Epithelial cell of esophagus (primary cell): Measurements from ENCODE around the gene NAA60.

ENCODE experiments used
- DNase-seq: peaks from one replicate; pipeline ENCODE4 v3.0.0; 2010; ENCODE audit warnings: low read depth
- H3K4me3 ChIP-seq: 2 replicates; pipeline ENCODE4 v1.5.1; 2011; ENCODE audit warnings: mild to moderate bottlenecking, low read length, control low read depth
- TF ChIP-seq, protein P1 (sequence below): IDR thresholded peaks from 2 replicates; pipeline ENCODE4 v1.5.1; 2011; ENCODE audit warnings: low read depth, mild to moderate bottlenecking, low read length, control low read depth, inconsistent platforms; ENCODE audit not compliant: insufficient read depth; ENCODE audit errors: missing control alignments

The NAA60 gene

DNA sequence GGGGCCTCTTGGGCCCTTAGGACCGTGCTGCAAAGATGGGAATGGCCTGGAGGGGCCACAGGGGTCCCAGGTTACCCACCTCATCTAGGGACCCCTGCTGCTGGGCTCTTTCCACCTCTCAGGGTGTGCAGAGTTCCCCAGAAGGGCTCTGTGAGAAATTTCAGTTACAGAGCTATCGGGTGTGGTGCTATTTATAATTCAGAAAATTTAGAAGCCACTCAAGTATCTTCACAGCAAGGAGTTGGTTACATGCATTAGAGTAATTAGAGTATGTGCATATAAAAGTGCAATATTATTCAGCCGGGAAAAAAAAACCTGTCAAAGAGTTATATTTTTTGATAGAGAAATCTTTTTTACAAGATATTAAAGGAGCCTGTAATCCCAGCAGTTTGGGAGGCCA lies 32.9 kb downstream of the NAA60 start:
- H3K4me3 ChIP-seq: no peak overlapping the region
- TF ChIP-seq, protein P1, sequence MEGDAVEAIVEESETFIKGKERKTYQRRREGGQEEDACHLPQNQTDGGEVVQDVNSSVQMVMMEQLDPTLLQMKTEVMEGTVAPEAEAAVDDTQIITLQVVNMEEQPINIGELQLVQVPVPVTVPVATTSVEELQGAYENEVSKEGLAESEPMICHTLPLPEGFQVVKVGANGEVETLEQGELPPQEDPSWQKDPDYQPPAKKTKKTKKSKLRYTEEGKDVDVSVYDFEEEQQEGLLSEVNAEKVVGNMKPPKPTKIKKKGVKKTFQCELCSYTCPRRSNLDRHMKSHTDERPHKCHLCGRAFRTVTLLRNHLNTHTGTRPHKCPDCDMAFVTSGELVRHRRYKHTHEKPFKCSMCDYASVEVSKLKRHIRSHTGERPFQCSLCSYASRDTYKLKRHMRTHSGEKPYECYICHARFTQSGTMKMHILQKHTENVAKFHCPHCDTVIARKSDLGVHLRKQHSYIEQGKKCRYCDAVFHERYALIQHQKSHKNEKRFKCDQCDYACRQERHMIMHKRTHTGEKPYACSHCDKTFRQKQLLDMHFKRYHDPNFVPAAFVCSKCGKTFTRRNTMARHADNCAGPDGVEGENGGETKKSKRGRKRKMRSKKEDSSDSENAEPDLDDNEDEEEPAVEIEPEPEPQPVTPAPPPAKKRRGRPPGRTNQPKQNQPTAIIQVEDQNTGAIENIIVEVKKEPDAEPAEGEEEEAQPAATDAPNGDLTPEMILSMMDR: no peak
- DNase-seq: no peak

DNA sequence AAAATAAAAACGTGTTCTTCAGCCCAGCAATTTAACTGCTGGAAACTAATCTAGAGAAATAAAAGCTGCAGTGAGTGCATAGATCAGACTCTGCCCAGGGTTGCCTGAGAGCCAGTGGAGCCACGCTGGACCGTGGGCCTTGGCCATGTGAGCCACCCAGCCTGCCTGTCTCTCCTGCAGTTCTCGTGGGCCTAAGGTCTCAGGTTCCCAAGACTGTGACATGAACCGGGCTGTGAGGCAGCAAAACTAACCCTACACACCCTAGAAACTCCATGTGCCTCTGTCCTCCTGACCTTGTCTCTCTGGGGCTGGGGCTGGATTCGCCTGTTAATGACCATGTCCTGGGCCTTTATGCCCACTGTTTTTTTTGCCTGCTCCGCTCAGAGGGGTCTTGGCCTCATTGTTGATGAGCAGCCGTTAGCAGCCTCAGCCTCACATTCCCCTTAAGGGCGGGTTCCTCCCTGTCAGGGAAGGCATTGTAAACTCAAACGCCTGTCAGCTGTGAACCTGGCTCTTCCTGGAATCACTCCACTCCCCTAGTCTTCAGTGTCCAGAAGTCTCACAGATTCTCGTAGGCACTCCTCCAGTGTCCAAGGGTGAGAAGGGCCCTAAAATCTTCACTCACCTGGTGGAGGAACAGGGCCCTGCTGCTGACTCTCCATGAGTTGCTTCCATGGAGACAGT lies 34.9 kb downstream of the NAA60 start:
- DNase-seq: no peak
- no peak overlapping the region for H3K4me3 ChIP-seq
- TF ChIP-seq, protein P1: no peak

DNA sequence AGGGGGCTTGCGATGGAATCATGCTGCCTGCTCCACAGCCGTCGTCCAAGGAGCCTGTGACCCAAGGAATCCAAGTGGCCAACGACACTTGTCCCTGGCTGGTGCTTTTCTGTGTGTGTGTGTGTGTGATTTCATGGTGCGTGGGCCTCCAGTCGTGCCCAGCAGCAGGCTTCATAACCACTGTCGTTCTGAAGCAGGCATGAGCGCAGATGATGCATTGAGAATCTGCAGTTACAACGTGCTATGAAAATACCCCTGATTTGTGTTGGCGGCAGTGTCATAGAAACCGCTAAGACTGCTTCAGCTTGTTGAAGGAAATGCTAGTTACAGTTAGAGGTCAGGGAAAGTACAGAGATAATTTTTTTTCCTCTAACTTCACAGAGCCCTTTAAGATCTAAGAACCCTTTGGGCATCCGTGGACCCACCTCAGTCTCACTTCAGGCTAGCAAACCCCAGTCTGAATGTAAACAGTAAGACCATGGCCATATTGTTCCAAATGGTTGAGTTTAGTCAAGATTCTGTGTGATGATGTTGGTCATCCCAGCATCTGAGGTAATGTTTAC lies 36.3 kb downstream of the NAA60 start:
- no peak overlapping the region for H3K4me3 ChIP-seq
- no peak for DNase-seq
- TF ChIP-seq, protein P1: no peak

DNA sequence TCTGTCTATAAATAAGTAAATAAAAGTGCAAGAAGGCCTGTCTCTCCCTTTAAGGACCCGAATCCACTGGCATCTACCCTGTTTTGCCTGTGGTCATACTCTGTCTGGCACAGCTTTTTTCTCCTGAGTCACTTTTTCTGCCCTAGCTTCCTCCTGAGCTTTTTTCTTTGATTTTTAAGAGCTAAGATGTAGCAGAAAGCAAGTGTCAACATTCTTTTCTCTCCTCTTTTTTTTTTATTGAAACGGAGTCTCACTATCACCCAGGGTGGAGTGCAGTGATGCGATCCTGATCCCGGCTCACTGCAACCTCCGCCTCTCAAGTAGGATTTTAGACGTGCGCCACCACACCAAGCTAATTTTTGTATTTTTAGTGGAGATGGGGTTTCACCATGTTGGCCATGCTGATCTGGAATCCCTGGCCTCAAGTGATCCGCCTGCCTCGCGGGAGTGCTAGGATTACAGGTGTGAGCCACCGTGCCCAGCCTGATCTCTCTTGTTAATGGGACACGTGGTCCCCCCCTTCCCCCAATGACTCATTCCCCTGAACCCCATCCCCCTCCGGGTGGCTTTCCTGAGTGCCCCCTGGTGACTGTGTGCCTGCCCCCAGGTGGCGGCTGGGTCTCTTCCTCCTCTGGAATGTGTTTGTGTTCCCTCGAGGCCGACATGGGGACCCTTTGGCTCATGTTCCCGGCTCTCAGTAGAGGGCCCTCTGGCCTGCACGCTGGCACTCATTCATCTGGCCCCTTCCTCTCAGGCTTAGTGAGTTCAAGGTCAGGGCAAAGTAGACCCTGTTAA lies 37.6 kb downstream of the NAA60 start:
- TF ChIP-seq, protein P1: no peak
- H3K4me3 ChIP-seq: no peak overlapping the region
- DNase-seq: no peak

DNA sequence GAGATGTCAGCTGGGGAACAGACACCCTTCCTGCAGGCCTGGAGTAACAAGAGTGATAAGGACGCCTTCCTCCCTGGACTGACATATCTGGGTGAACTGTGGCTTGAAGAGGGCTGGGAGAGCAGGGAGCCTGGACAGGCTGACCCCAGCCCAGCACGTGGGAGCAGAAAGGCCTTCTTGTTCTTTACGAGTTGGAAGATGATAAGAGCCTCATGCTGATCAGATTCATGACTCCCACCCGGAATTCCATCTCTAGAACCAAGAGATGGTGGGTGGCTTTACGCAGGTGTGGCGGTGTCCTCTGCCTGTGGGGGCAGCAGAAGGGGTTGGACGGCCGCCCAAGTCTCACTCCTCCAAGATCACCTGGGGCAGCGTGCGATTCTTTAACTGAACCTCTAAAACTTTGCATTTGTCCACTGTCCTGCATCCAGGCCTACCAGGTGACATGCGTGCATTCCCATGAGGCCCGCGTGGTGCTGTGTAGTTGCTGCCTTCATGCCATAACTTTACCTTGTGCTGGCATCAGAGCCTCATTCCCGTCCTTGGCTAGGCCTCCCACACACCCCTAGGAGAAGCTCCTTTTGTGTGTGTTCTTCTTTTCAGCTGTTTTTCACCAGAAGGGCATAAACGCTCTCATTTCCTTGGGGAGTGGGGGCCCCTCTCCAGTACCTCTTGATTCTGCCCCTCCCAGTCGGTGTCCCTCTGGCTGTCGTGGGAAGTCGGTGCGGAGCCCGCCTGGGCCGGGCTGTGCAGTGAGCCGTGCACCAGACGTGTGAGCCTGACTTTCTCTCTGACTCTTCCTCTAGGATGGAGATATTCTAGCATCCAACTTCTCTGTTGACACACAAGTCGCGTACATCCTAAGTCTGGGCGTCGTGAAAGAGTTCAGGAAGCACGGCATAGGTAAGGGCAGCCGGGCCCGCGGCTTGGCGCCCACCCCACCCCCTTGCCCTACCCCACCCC lies 38.5 kb downstream of the NAA60 start:
- DNase-seq: no peak
- no peak overlapping the region for H3K4me3 ChIP-seq
- TF ChIP-seq, protein P1: no peak

DNA sequence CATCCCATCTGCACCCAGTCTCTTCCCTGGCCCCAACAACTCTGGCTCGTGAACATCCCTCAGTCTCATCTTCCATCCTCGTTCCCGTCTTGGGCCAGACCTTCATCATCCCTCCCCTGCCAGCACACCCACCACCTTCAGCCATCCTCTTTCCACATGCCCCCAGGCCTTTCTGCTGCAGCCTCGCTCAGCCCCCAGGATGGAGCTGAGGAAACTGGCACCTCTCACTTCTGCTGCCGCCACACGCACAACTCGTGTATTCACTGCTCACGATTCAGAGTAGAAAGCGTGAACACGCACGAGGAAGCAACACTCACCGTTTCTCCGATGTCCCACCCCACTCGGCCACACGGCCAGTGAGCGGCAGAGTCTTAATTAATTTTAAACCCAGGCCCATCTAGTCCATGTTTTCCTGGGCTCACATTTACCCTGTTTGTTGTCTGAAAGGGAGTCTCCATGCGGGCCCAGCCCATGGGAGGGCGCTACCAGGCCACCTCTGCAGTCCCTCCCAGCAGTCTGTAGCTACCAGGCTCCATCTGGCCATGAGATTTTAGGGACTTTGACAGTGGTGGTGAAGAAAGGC lies 39.3 kb downstream of the NAA60 start:
- TF ChIP-seq, protein P1: no peak
- no peak overlapping the region for H3K4me3 ChIP-seq
- no peak for DNase-seq
